Measurements from ENCODE around the gene HIRIP3. TPM values are rescaled to one million over a fixed set of nuclear protein-coding genes. Genes with fewer than 3 reads are reported as not detected.

Gene HIRIP3
- total RNA-seq, 1 donor from 2014 or later: 7.1 TPM

- Histone ChIP-seq H3K36me3 (peaks cover 0 to 11% of the 10 kb centered on the region in 2 donors), H3K27me3 (peaks cover 4% of the 10 kb centered on the region), H3K4me1 (peaks cover 6% of the 10 kb centered on the region), H3K4me3 (no peak overlapping the region), H3K9me3 (no peaks in the 10 kb centered on the region), H3K27ac (no peak overlapping the region)
- TF ChIP-seq CTCF (IDR thresholded peaks at IDR 0.05): peak in 2 of 3 experiments; percentile 52 to 70
- TF ChIP-seq POLR2AphosphoS5 (IDR thresholded peaks at IDR 0.05; ENCODE audit: insufficient read depth in 1 of 2, low read depth in 1 of 2): peak in 1 of 2 donors; percentile 15
- no peak for TF ChIP-seq POLR2A (IDR thresholded peaks at IDR 0.05)
- intact Hi-C loops (cut with DNase I): loop anchor here (10.0 kb wide), 1 partner anchor 81 kb away; the partner anchor contains the start of gene KCTD13
- DNase-seq (ENCODE audit: extremely low spot score in 2 of 2): no peak
Observed at GRCh38 chr16:30005341-30006094, 10.1 kb upstream of the HIRIP3 start.

- Histone ChIP-seq H3K4me1 (no peaks in the 10 kb centered on the region), H3K4me3 (no peak overlapping the region), H3K36me3 (peaks cover 0 to 15% of the 10 kb centered on the region in 2 donors), H3K9me3 (no peaks in the 10 kb centered on the region), H3K27ac (no peak overlapping the region), H3K27me3 (peaks cover 4% of the 10 kb centered on the region)
- TF ChIP-seq POLR2A (IDR thresholded peaks at IDR 0.05): no peak
- TF ChIP-seq CTCF (IDR thresholded peaks at IDR 0.05): no peak
- TF ChIP-seq POLR2AphosphoS5 (IDR thresholded peaks at IDR 0.05; ENCODE audit: insufficient read depth in 1 of 2, low read depth in 1 of 2): no peak
- intact Hi-C loops (cut with DNase I): loop anchor here (10.0 kb wide), 1 partner anchor 80 kb away; the partner anchor contains the start of gene KCTD13
- no peak for DNase-seq (ENCODE audit: extremely low spot score in 2 of 2)
Observed at GRCh38 chr16:30004811-30005242, 9.4 kb upstream of the HIRIP3 start.

- H3K27ac ChIP-seq: no peak overlapping the region
- DNase-seq (ENCODE audit: extremely low spot score in 2 of 2): no peak
- H3K9me3 ChIP-seq: no peaks in the 10 kb centered on the region
- H3K27me3 ChIP-seq: peaks cover 4% of the 10 kb centered on the region
- peaks cover 0 to 15% of the 10 kb centered on the region in 2 donors for H3K36me3 ChIP-seq
- H3K4me1 ChIP-seq: no peaks in the 10 kb centered on the region
- H3K4me3 ChIP-seq: no peak overlapping the region
- TF ChIP-seq POLR2A (IDR thresholded peaks at IDR 0.05) (no peak), POLR2AphosphoS5 (IDR thresholded peaks at IDR 0.05; ENCODE audit: insufficient read depth in 1 of 2, low read depth in 1 of 2) (no peak), CTCF (IDR thresholded peaks at IDR 0.05) (no peak)
- intact Hi-C loops (cut with DNase I): loop anchor here (10.0 kb wide), 1 partner anchor 80 kb away; the partner anchor contains the start of gene KCTD13
Observed at GRCh38 chr16:30004424-30004776, 9.0 kb upstream of the HIRIP3 start.

GRCh38 chr16:30003670-30004423 is 8.4 kb upstream of the HIRIP3 start:
- Histone ChIP-seq H3K27ac (no peak overlapping the region), H3K36me3 (peaks cover 0 to 15% of the 10 kb centered on the region in 2 donors), H3K9me3 (no peaks in the 10 kb centered on the region), H3K4me3 (no peak overlapping the region), H3K4me1 (no peaks in the 10 kb centered on the region), H3K27me3 (no peaks in the 10 kb centered on the region)
- no peak for DNase-seq (ENCODE audit: extremely low spot score in 2 of 2)
- intact Hi-C loops (cut with DNase I): loop anchor here (10.0 kb wide), 1 partner anchor 79 kb away; the partner anchor contains the start of gene KCTD13
- TF ChIP-seq POLR2AphosphoS5 (IDR thresholded peaks at IDR 0.05; ENCODE audit: insufficient read depth in 1 of 2, low read depth in 1 of 2): no peak
- no peak for TF ChIP-seq CTCF (IDR thresholded peaks at IDR 0.05)
